GM12875 (cell line): ENCODE data around the gene NRG3.
"Not testable (repeated sequence)": the region's sequence is repeated elsewhere in the genome, so short reads cannot be mapped to it uniquely, and the experiment has no call there.

ENCODE experiments used
- H3K4me3 ChIP-seq: one replicate; pipeline ENCODE4 v1.5.1; 2011; ENCODE audit warnings: low read depth, low read length, control low read depth
- TF ChIP-seq, protein P1 (sequence below): IDR thresholded peaks from 2 replicates; pipeline ENCODE4 v1.5.1; 2011; ENCODE audit warnings: low read depth, mild to moderate bottlenecking, control low read depth, inconsistent platforms, low read length, moderate library complexity, borderline replicate concordance; ENCODE audit not compliant: insufficient read depth

NRG3 gene

GRCh38 chr10:82027711-82028110 is 152.7 kb downstream of the NRG3 start:
- no peak overlapping the region for H3K4me3 ChIP-seq
- TF ChIP-seq, protein P1, sequence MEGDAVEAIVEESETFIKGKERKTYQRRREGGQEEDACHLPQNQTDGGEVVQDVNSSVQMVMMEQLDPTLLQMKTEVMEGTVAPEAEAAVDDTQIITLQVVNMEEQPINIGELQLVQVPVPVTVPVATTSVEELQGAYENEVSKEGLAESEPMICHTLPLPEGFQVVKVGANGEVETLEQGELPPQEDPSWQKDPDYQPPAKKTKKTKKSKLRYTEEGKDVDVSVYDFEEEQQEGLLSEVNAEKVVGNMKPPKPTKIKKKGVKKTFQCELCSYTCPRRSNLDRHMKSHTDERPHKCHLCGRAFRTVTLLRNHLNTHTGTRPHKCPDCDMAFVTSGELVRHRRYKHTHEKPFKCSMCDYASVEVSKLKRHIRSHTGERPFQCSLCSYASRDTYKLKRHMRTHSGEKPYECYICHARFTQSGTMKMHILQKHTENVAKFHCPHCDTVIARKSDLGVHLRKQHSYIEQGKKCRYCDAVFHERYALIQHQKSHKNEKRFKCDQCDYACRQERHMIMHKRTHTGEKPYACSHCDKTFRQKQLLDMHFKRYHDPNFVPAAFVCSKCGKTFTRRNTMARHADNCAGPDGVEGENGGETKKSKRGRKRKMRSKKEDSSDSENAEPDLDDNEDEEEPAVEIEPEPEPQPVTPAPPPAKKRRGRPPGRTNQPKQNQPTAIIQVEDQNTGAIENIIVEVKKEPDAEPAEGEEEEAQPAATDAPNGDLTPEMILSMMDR = no peak

GRCh38 chr10:82037076-82037475 is 162.1 kb downstream of the NRG3 start:
- TF ChIP-seq, protein P1 = no peak

GRCh38 chr10:82038587-82038986 is 163.6 kb downstream of the NRG3 start:
- H3K4me3 ChIP-seq = no peak overlapping the region
- TF ChIP-seq, protein P1 = no peak

More at GRCh38 chr10:82037076-82037475, 162.1 kb downstream of the NRG3 start:
- no peak overlapping the region for H3K4me3 ChIP-seq

DNA sequence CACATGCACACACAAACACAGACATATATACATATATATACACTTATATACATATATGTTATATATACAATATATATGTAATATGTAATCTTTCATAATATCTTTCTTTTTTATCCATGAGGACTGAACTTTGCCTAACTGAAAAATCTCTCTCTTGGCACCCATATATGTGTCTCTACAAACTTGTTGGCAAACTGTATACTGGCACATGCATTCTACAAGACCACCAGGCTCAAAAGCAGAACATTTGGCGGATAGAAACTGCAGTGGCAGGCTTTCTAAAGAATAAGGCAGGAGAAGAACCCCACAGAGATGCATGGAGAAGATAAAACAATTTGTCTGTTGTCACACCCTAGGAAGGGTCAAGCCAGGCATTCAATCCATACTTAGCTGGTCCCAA is 165.3 kb downstream of the NRG3 start:
- TF ChIP-seq, protein P1 = no peak
- no peak overlapping the region for H3K4me3 ChIP-seq

DNA sequence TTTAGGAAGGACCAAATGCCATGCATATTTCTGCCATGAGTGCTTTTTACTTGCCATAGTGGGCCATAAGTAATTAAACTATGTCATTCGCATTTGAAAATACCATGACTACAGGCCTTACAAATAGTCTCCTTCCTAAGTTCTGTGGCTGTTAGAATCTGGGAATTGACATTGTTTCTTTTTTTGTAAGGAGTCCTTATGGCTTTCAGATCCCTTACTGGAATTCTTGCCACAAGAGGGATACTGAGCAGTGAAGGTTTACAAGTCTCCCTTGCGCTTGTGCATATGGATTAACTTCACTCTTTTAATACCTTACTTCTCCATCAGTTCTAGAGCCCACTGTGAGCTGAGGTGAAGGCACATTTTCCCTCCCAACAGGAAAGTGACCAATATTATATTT is 166.0 kb downstream of the NRG3 start:
- TF ChIP-seq, protein P1 = no peak
- no peak overlapping the region for H3K4me3 ChIP-seq

DNA sequence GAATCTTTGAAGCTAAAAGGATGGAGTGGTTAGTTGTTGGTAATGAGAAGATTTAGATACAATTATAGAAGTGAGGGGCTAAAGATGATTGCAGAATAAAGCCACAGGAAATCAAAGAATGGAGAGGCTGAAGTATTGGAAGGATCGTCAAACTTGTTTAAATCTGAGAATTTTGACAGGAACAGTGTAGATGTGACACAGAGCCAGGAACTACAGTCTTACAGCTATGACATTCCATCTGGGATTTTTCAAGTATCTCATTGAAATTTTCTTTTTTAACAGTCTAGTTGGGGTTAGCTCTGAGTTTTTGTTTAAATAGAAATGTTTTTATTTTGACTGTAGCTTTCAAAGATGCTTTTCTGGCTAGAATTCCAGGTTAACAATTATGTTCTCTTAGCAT is 181.4 kb downstream of the NRG3 start:
- TF ChIP-seq, protein P1 = no peak
- no peak overlapping the region for H3K4me3 ChIP-seq

DNA sequence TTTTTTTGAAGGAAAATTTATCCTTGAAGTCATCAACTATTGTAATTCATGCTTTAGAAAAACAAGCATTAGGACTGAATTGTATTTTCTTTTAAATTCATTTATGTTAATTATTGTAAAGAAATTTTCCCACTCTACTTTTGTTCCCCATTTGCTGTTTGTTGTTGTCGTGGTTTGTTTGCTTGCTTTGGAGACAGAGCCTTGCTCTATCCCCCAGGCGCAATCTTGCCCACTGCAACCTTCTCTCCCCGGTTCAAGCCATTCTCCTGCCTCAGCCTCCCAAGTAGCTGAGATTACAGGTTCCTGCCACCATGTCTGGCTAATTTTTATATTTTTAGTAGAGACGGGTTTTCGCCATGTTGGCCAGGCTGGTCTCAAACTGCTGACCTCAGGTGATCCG is 192.2 kb downstream of the NRG3 start:
- H3K4me3 ChIP-seq = not testable (repeated sequence)

- TF ChIP-seq, protein P1 = no peak
- H3K4me3 ChIP-seq = no peak overlapping the region
These were observed 193.5 kb downstream of the NRG3 start for GRCh38 chr10:82068501-82068900.
